ENCODE measurements around the gene DNLZ. TPM values are rescaled to one million over a fixed set of nuclear protein-coding genes. Genes with fewer than 3 reads are reported as not detected.

DNLZ gene
- polyA plus RNA-seq, 3 donors from 2014 or later, result 58.4 to 77.4 (median 61.8) TPM

GRCh38 chr9:136403538-136403914 is 40.0 kb upstream of the DNLZ start:
- H3K9me3 Mint-ChIP-seq, result no peaks in the 10 kb centered on the region
- H3K36me3 Mint-ChIP-seq, result peaks cover 0 to 9% (median 3%) of the 10 kb centered on the region in 3 donors
- H3K4me3 Mint-ChIP-seq, result peak overlapping the region in 2 of 5 donors; percentile 6 to 40
- H3K27ac Mint-ChIP-seq, result peak overlapping the region; percentile 19 to 90 (median 62)
- peaks cover 2 to 6% (median 2%) of the 10 kb centered on the region in 3 donors for H3K27me3 Mint-ChIP-seq (ENCODE audit: low read depth in 3 of 3)
- DNase-seq, result peak; percentile 41 to 51 (median 43)
- peaks cover 27 to 33% of the 10 kb centered on the region in 2 donors for H3K4me1 Mint-ChIP-seq

- peaks cover 0 to 8% (median 3%) of the 10 kb centered on the region in 3 donors for H3K36me3 Mint-ChIP-seq
- no peak overlapping the region for H3K27ac Mint-ChIP-seq
- no peaks in the 10 kb centered on the region for H3K9me3 Mint-ChIP-seq
- H3K27me3 Mint-ChIP-seq (ENCODE audit: low read depth in 3 of 3), result peaks cover 2 to 7% (median 2%) of the 10 kb centered on the region in 3 donors
- no peak for DNase-seq
- H3K4me3 Mint-ChIP-seq, result no peak overlapping the region
- H3K4me1 Mint-ChIP-seq, result peaks cover 30 to 36% of the 10 kb centered on the region in 2 donors
Measured at GRCh38 chr9:136402067-136402466, 38.5 kb upstream of the DNLZ start.

GRCh38 chr9:136401173-136401922 is 37.8 kb upstream of the DNLZ start:
- H3K4me1 Mint-ChIP-seq, result peaks cover 30 to 36% of the 10 kb centered on the region in 2 donors
- peaks cover 0 to 4% (median 0%) of the 10 kb centered on the region in 3 donors for H3K36me3 Mint-ChIP-seq
- peak overlapping the region in 4 of 5 donors; percentile 20 to 47 (median 36) for H3K4me3 Mint-ChIP-seq
- DNase-seq, result no peak
- peaks cover 2 to 7% (median 2%) of the 10 kb centered on the region in 3 donors for H3K27me3 Mint-ChIP-seq (ENCODE audit: low read depth in 3 of 3)
- H3K9me3 Mint-ChIP-seq, result no peaks in the 10 kb centered on the region
- H3K27ac Mint-ChIP-seq, result peak overlapping the region in 1 of 6 donors; percentile 45

GRCh38 chr9:136400038-136400834 is 36.7 kb upstream of the DNLZ start, which contains the start of gene SNAPC4:
SNAPC4 (minus strand) TSS chr9:136400170; CDS start chr9:136398428, 1,742 bp downstream.
- peaks cover 0 to 4% (median under 1%) of the 10 kb centered on the region in 3 donors for H3K36me3 Mint-ChIP-seq
- H3K27ac Mint-ChIP-seq, result peak within 1 kb of the TSS; percentile 13 to 86 (median 70)
- peak; percentile 85 to 88 (median 87) for DNase-seq
- H3K4me1 Mint-ChIP-seq, result peaks cover 29 to 36% of the 10 kb centered on the region in 2 donors
- H3K27me3 Mint-ChIP-seq (ENCODE audit: low read depth in 3 of 3), result peaks cover 2 to 7% (median 2%) of the 10 kb centered on the region in 3 donors
- H3K4me3 Mint-ChIP-seq, result peak within 1 kb of the TSS; percentile 82 to 90 (median 87)
- H3K9me3 Mint-ChIP-seq, result no peaks in the 10 kb centered on the region

GRCh38 chr9:136399176-136400037 is 35.9 kb upstream of the DNLZ start:
- Mint-ChIP-seq H3K9me3 (no peaks in the 10 kb centered on the region), H3K36me3 (peaks cover 0 to 5% (median 0%) of the 10 kb centered on the region in 3 donors), H3K4me3 (peak overlapping the region; percentile 82 to 90 (median 87)), H3K27ac (peak overlapping the region; percentile 13 to 86 (median 70)), H3K27me3 (ENCODE audit: low read depth in 3 of 3) (peaks cover 2 to 7% (median 2%) of the 10 kb centered on the region in 3 donors), H3K4me1 (peaks cover 21 to 29% of the 10 kb centered on the region in 2 donors)
- DNase-seq, result peak; percentile 21 to 37 (median 35)

- peak overlapping the region in 1 of 6 donors; percentile 61 for H3K27ac Mint-ChIP-seq
- no peak for DNase-seq
- no peaks in the 10 kb centered on the region for H3K9me3 Mint-ChIP-seq
- H3K4me3 Mint-ChIP-seq, result peak overlapping the region; percentile 82 to 90 (median 87)
- peaks cover 12 to 18% of the 10 kb centered on the region in 2 donors for H3K4me1 Mint-ChIP-seq
- peaks cover 0 to 5% (median 0%) of the 10 kb centered on the region in 3 donors for H3K36me3 Mint-ChIP-seq
- peaks cover 2 to 7% (median 2%) of the 10 kb centered on the region in 3 donors for H3K27me3 Mint-ChIP-seq (ENCODE audit: low read depth in 3 of 3)
Measured at GRCh38 chr9:136398286-136398685, 34.7 kb upstream of the DNLZ start.

- Mint-ChIP-seq H3K27me3 (ENCODE audit: low read depth in 3 of 3) (peaks cover 2 to 7% (median 2%) of the 10 kb centered on the region in 3 donors), H3K4me3 (no peak overlapping the region), H3K36me3 (peaks cover 0 to 5% (median 0%) of the 10 kb centered on the region in 3 donors), H3K9me3 (no peaks in the 10 kb centered on the region), H3K27ac (no peak overlapping the region), H3K4me1 (peaks cover 12 to 17% of the 10 kb centered on the region in 2 donors)
- DNase-seq, result no peak
Measured at GRCh38 chr9:136397643-136398042, 34.1 kb upstream of the DNLZ start.

GRCh38 chr9:136396219-136396515 is 32.6 kb upstream of the DNLZ start:
- Mint-ChIP-seq H3K4me3 (no peak overlapping the region), H3K27me3 (ENCODE audit: low read depth in 3 of 3) (peaks cover 1 to 7% (median 4%) of the 10 kb centered on the region in 3 donors), H3K36me3 (peaks cover 4 to 10% (median 5%) of the 10 kb centered on the region in 3 donors), H3K27ac (no peak overlapping the region), H3K9me3 (no peaks in the 10 kb centered on the region), H3K4me1 (peaks cover 12 to 14% of the 10 kb centered on the region in 2 donors)
- DNase-seq, result no peak

GRCh38 chr9:136395345-136396218 is 32.0 kb upstream of the DNLZ start:
- Mint-ChIP-seq H3K4me3 (no peak overlapping the region), H3K4me1 (peaks cover 12 to 14% of the 10 kb centered on the region in 2 donors), H3K9me3 (no peaks in the 10 kb centered on the region)

GRCh38 chr9:136395020-136395340 is 31.4 kb upstream of the DNLZ start:
- Mint-ChIP-seq H3K27ac (no peak overlapping the region), H3K4me3 (no peak overlapping the region), H3K27me3 (ENCODE audit: low read depth in 3 of 3) (peaks cover 1 to 7% (median 1%) of the 10 kb centered on the region in 3 donors), H3K9me3 (no peaks in the 10 kb centered on the region), H3K4me1 (peaks cover 12 to 13% of the 10 kb centered on the region in 2 donors), H3K36me3 (peaks cover 6 to 14% (median 7%) of the 10 kb centered on the region in 3 donors)
- DNase-seq, result no peak

More at GRCh38 chr9:136395345-136396218, 32.0 kb upstream of the DNLZ start:
- Mint-ChIP-seq H3K27me3 (ENCODE audit: low read depth in 3 of 3) (peaks cover 1 to 7% (median 3%) of the 10 kb centered on the region in 3 donors), H3K27ac (no peak overlapping the region), H3K36me3 (peaks cover 5 to 13% (median 6%) of the 10 kb centered on the region in 3 donors)
- DNase-seq, result no peak

- H3K4me3 Mint-ChIP-seq, result no peak overlapping the region
- peaks cover 12 to 13% of the 10 kb centered on the region in 2 donors for H3K4me1 Mint-ChIP-seq
- DNase-seq, result no peak
- H3K27ac Mint-ChIP-seq, result no peak overlapping the region
- peaks cover 3 to 7% (median 3%) of the 10 kb centered on the region in 3 donors for H3K27me3 Mint-ChIP-seq (ENCODE audit: low read depth in 3 of 3)
- peaks cover 9 to 18% (median 11%) of the 10 kb centered on the region in 3 donors for H3K36me3 Mint-ChIP-seq
- H3K9me3 Mint-ChIP-seq, result no peaks in the 10 kb centered on the region
Measured at GRCh38 chr9:136394312-136395019, 30.9 kb upstream of the DNLZ start.

GRCh38 chr9:136393531-136393930 is 30.0 kb upstream of the DNLZ start:
- Mint-ChIP-seq H3K4me1 (peaks cover 3 to 4% of the 10 kb centered on the region in 2 donors), H3K4me3 (no peak overlapping the region), H3K27me3 (ENCODE audit: low read depth in 3 of 3) (peaks cover 2 to 3% (median 3%) of the 10 kb centered on the region in 3 donors), H3K36me3 (peaks cover 11 to 27% (median 13%) of the 10 kb centered on the region in 3 donors), H3K27ac (no peak overlapping the region), H3K9me3 (no peaks in the 10 kb centered on the region)
- no peak for DNase-seq
